NCI-H1092 treated with DMSO at 0.1 percent for 48 hours (cell line): ENCODE measurements around the gene BRAP.
"Not testable (repeated sequence)": the region's sequence is repeated elsewhere in the genome, so short reads cannot be mapped to it uniquely, and the experiment has no call there.

ENCODE experiments used
- DNase-seq: peaks from one replicate; lab custom pipeline; 2025; lab: John Stamatoyannopoulos, UW

The BRAP gene

GRCh38 chr12:111685811-111686573, at the start of gene BRAP, which contains the start of gene ACAD10:
Gene BRAP (minus strand): TSS chr12:111685956. CDS start chr12:111685792, 164 bp downstream.
Gene ACAD10 (plus strand): TSS chr12:111686053. CDS start chr12:111692710, 6,657 bp downstream.
- DNase-seq: peak; percentile 85

- DNase-seq: no peak
These were observed 47.7 kb upstream of the BRAP start for GRCh38 chr12:111733340-111733915.

- no peak for DNase-seq
These were observed 47.0 kb upstream of the BRAP start for GRCh38 chr12:111732786-111733185.

- DNase-seq: no peak
These were observed 44.7 kb upstream of the BRAP start for GRCh38 chr12:111730420-111730819.

GRCh38 chr12:111728795-111729194, 43.0 kb upstream of the BRAP start:
- no peak for DNase-seq

- not testable (repeated sequence) for DNase-seq
These were observed 38.0 kb upstream of the BRAP start for GRCh38 chr12:111723646-111724360.

GRCh38 chr12:111720457-111720856, 34.7 kb upstream of the BRAP start:
- no peak for DNase-seq

- DNase-seq: not testable (repeated sequence)
These were observed 33.6 kb upstream of the BRAP start for GRCh38 chr12:111719316-111719715.

- peak; percentile 25 for DNase-seq
These were observed 29.5 kb upstream of the BRAP start for GRCh38 chr12:111715279-111715678.

GRCh38 chr12:111706145-111706544, 20.4 kb upstream of the BRAP start:
- DNase-seq: no peak

- DNase-seq: no peak
These were observed 19.9 kb upstream of the BRAP start for GRCh38 chr12:111705672-111706071.

GRCh38 chr12:111699962-111700361, 14.2 kb upstream of the BRAP start:
- DNase-seq: no peak

- DNase-seq: no peak
These were observed 8.1 kb upstream of the BRAP start for GRCh38 chr12:111693818-111694217.

GRCh38 chr12:111692575-111693210, 6.9 kb upstream of the BRAP start:
- DNase-seq: no peak

- DNase-seq: no peak
These were observed 5.5 kb upstream of the BRAP start for GRCh38 chr12:111691262-111691661.

GRCh38 chr12:111687952-111688351, 2.2 kb upstream of the BRAP start:
- DNase-seq: no peak

GRCh38 chr12:111687255-111687654, 1.5 kb upstream of the BRAP start:
- no peak for DNase-seq

GRCh38 chr12:111686574-111687105, 884 bp upstream of the BRAP start:
- no peak for DNase-seq

GRCh38 chr12:111685322-111685810, 390 bp downstream of the BRAP start:
- DNase-seq: no peak

GRCh38 chr12:111684485-111685198, 1.1 kb downstream of the BRAP start:
- not testable (repeated sequence) for DNase-seq

- DNase-seq: no peak
These were observed 8.6 kb downstream of the BRAP start for GRCh38 chr12:111677186-111677585.
